Stimulated activated CD8-positive, alpha-beta memory T cell treated with anti-CD3 and anti-CD28 coated beads, Interleukin-4, amount 100 ng/mL, for 4 hours (primary cell): ENCODE data around the gene GRIK5.
A peak's percentile ranks its signal among the peaks of the same experiment; 100 is the strongest.
"Not testable (repeated sequence)": the region's sequence is repeated elsewhere in the genome, so short reads cannot be mapped to it uniquely, and the experiment has no call there.

Experiments used
- DNase-seq, 2 donors: peaks; one replicate each; pipeline ENCODE4 v3.0.0-alpha.2; 2020; ENCODE audit warnings: low read depth in 2 of 2, low spot score in 1 of 2

GRIK5 gene

GRCh38 chr19:41991925-41992569 is 78.0 kb downstream of the GRIK5 start:
- DNase-seq: not testable (repeated sequence)

- no peak for DNase-seq
These were observed 79.0 kb downstream of the GRIK5 start for GRCh38 chr19:41991025-41991424.

DNA sequence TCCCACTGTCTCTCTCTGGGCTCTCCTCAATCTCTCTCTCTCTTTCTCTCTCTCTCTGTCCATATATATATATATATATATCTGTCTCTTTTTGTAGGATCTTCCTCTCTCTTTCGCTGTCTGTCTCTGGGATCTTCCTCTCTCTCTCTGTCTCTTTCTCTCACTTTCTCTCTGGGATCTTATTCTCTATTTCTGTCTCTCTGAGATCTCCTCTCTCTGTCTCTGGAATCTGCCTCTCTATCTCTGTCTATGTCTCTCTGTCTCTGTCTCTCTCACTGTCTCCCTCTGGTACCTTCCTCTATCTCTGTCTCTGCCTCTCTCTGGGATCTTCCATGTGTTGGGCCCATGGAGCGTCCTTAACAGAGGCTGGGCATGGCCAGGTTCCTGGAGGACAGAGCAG is 79.4 kb downstream of the GRIK5 start:
- DNase-seq: no peak

DNA sequence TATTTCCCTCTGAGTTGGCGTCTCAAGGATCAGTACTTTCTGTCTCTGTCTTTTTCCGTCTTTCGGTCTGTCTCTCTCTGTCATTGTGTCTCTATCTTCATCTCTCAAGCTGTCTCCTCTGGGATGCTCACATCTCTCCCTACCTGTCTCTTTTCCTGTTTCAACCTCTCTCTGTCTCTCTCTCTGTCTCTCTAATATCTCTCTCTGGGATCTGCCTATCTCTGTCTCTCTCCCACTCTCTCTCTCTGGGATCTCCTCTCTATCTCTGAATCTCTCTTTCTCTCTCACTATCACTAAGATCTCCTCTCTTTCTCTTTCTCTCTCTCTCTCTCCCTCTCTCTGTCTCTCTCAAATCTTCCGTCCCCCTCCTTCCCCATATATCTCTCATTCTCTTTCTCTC is 80.0 kb downstream of the GRIK5 start:
- no peak for DNase-seq

- no peak for DNase-seq
These were observed 81.1 kb downstream of the GRIK5 start for GRCh38 chr19:41988947-41989346.

GRCh38 chr19:41987141-41987860 is 82.7 kb downstream of the GRIK5 start:
- DNase-seq: no peak

DNA sequence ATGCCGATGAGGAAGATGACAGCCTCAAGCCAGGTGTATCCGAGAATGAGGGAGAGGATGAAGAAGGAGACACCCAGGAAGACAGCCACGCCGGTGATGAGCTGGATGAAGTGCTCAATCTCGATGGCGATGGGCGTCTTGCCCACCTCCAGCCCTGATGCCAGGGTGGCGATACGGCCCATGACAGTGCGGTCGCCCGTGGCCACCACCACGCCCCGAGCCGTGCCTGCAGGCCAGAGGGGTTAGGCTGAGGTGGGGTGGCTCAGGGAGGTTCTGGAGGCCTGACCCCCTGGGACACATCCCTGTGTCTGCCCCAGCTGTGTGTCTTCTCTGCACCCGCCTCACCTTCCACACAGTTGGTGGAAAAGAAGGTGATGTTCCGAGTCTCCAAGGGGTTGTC is 85.0 kb downstream of the GRIK5 start:
- no peak for DNase-seq

DNA sequence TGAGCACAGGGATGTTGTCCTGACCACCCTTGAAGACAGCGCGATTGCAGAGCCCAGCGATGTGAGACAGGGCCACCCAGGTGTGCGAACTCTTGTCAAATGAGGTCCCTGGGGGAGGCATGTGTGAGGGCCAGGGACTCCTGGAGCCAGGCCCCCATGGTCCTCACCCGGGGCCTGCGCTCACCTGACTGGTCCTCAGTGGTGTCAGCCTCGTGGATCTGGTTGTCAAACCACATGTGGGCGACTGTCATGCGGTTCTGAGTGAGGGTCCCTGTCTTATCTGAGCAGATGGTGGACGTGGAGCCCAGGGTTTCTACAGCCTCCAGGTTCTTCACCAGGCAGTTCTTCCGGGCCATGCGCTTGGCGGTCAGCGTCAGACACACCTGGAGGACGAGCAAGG is 88.3 kb downstream of the GRIK5 start:
- DNase-seq: no peak

DNA sequence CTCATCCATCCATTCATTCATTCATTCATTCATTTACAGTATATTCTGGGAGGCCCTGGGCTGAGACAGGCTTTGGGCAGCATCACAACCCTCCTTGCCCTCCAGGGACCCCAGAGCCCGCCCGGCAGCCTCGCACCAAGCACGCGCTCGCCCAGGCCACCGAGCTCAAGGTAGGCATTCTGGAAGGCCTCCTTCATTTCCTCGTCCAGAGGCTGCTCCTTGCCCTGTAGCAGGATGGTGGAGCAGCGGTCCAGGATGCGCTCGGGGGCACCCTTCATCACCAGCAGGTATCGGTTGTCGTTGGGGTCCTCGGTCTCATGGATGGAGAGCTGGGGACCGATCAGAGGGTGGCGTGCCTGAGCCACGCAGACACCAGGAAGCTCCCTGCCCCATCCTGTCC is 91.5 kb downstream of the GRIK5 start:
- DNase-seq: no peak

- no peak for DNase-seq
These were observed 92.1 kb downstream of the GRIK5 start for GRCh38 chr19:41977916-41978315.

DNA sequence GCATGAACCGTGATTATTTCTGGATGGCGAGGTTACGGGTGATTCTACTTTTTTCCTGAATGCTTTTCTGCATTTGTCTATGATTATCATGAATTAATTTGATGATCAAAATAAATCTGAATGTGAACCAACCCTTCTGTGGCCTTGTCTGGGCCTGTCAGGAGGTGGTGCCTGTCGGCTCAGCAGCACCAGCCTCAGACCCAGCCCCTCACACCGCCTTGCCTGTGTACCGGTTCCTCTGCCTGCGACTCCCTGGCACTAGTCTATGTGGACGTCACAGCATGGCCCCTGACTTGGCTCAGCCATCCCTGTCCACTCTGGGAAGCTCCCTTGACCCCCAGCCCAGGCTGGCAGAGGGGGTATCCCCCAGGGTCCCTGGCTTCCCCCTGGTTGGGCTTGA is 95.4 kb downstream of the GRIK5 start:
- DNase-seq: no peak

DNA sequence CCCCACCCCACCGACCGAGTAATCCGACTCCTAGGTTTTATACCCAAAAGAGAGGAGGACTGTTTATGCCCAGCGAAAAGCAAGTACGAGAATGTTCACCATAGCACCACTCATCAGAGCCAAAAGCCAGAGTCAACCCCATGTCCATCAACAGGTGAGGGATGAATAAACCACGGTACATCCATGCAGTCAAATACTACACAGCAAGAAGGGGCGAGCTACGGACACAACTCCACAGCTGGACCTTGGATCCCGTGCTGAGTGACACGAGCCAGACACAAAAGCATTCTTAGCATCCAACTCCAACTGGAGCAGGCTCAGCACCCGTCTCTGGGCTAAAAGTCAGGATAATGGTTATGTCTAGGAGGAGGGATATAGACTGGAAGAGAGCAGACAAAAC is 98.6 kb downstream of the GRIK5 start:
- DNase-seq: no peak

GRCh38 chr19:41969772-41970458 is 100.1 kb downstream of the GRIK5 start:
- no peak for DNase-seq

- no peak for DNase-seq
These were observed 101.0 kb downstream of the GRIK5 start for GRCh38 chr19:41968751-41969595.

DNA sequence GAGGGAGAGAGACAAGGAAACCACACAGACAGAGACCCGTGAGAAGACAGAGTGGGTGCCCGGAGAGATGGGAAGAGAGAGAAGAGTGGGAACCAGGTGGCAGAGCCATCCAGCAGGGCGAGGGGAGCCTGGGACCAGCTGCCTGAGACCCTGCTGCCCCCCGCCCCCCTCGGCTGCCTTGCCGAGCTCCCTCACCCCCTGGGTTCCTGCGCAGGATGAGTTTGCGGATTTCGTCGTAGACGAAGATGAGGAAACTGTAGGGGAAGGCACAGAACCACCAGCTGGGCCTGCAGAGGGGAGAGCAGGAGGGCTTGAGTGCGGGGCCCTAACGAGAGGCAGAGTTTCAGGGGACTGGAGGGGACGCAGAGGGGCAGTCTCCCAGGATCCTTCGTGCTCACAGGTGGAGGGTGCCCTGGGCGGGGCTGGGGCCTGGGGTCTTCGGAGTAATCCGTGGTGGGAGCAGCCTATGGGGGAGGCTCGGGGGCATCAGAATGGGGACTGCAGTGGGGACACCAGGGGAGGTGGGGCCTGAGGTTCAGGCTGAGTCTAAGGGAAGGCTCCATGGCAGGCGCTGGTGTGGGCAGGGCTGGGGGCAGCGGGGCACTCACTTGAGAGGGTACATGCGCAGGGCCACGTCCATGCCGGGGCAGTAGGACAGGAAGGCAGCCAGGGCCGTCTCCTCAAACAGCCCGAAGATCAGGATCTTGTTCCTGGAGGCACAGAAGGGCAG is 102.8 kb downstream of the GRIK5 start:
- no peak for DNase-seq

DNA sequence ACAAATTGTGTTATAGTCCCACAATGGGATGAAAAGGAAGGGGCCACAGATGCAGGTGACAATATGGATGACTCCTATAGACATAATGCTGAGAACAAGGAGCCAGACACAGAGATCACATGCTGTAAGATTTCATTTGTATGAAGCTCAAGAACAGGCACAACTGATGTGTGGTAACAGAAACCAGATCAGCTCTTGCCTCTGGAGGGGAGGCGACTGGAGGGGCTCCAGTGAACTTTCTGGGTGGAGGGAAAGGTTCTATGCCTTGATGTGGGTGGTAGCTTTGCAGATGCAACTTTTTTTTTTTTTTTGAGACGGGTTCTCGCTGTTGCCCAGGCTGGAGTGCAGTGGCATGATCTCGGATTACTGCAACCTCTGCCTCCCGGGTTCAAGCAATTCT is 104.9 kb downstream of the GRIK5 start:
- DNase-seq: no peak

DNA sequence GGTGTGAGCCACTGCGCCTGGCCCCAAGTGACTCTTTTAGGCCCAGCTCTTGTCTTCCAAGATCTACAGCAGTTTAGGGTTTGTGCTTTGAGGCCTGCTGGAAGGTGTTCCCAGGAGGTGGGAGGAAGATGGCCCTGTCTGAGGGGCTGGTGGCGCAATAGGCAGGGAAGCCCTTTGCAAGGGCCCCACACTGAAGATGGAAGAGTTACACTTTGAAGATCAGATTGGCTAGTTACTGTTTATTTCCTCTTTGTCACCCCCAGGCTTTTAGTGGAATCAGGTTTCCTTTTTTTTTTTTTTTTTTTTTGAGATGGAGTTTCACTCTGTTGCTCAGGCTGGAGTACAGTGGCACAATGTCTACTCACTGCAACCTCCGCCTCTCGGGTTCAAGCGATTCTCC is 109.0 kb downstream of the GRIK5 start:
- no peak for DNase-seq

GRCh38 chr19:41959056-41960053 is 110.7 kb downstream of the GRIK5 start, which contains the start of gene RABAC1:
Gene RABAC1, minus strand, starts transcription at chr19:41959321. Its CDS starts 29 bp downstream, at chr19:41959292.
- peak; percentile 71 to 77 for DNase-seq

DNA sequence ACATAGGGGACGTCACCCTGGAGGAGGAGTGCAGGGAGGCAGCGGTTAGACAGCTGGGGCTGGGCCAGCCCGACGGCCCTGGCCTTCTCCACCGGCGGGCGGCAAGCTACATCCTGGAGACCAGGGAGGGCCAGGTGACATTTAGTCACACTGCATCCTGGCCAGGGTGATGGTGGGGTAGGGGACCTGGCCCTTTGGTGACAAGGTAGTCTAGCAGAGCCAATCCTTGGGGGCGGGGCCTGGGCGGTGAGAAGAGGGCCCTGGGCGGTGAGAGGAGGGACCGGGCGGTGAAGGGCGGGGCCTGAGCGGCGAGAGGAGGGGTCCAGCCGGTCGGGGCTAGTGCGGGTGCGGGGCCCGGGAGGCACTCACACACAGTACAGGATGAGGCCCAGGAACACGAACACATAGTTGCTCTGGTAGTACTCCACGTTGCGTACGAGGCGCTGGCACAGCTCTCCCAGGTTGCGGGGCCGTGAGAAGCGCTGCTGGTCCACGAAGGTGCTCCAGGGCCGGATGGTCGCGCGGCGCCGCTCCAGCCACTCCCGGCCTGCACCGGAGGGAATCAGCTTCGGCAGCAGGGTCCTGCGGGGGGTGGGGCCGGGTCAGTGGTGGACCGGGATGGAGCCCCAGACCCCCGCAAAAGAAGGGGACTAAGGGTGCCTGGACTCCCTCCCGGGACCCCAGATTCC is 111.5 kb downstream of the GRIK5 start:
- peak; percentile 58 to 66 for DNase-seq
